CD4-positive, alpha-beta T cell treated with Interleukin-6 for 4 hours (primary cell): ENCODE data around the gene ESPNL.

Experiments
- DNase-seq: peaks from one replicate; pipeline ENCODE4 v3.0.0-alpha.2; 2020; ENCODE audit warnings: mixed read lengths

ESPNL gene

DNA sequence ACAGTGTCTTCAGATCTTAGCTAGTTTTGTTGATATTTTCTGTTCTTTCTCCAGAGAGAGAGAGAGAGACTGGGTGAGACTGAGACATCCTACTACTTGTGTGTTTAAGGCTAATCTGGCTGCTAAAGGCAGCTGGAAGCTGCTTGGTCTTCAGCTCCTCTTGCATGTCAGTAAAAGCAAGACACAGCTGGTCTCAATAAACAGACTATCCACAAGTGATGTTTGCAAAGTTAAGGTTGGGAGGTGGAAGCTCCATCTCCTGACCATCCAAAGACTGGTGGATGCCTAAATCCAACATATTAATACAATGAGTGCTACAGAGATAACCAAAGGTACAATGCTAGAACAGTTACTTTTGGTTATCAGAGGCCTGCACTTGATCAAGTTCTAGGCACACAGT, 76.5 kb downstream of the ESPNL start:
- DNase-seq = no peak

GRCh38 chr2:238180554-238180953, 80.4 kb downstream of the ESPNL start:
- no peak for DNase-seq

- DNase-seq = no peak
Observed at GRCh38 chr2:238182362-238182761, 82.2 kb downstream of the ESPNL start.
